ES-I3 (cell line): ENCODE measurements around the gene FAU.

Experiments
- H3K36me3 ChIP-seq: 2 replicates; pipeline ENCODE4 v1.6.1; 2013; ENCODE audit warnings: mild to moderate bottlenecking, low read length, control low read depth, moderate library complexity; ENCODE audit not compliant: insufficient read depth
- H3K4me1 ChIP-seq: 2 replicates; pipeline ENCODE4 v1.6.1; 2013; ENCODE audit warnings: mild to moderate bottlenecking, control low read depth, low read length; ENCODE audit not compliant: insufficient read depth
- H3K9ac ChIP-seq: 2 replicates; pipeline ENCODE4 v1.6.1; 2013; ENCODE audit warnings: low read depth, mild to moderate bottlenecking, low read length, moderate library complexity
- H3K9me3 ChIP-seq: 2 replicates; pipeline ENCODE4 v1.6.1; 2013; ENCODE audit warnings: mild to moderate bottlenecking, low read length, moderate library complexity; ENCODE audit not compliant: control insufficient read depth, insufficient read depth

FAU gene

DNA sequence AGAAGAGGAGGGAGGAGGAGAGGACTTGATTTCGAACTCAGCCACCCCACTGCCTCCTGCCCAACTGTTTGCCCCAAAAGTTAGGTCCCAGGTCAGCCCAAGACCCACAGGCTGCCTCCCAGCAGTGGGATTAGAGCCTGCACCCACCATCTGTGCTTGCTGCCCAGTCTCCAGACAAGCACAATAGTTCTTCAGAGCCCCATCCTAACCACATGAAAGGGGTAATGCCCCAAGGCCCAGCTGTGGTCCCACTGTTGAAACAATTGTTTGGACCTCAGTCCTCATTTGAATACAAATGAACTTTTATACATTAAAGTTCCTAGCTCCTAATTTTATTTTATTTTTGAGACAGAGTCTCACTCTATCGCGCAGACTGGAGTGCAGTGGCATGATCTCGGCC, 31.3 kb downstream of the FAU start:
- Histone ChIP-seq H3K4me1 (no peaks in the 10 kb centered on the region), H3K9me3 (no peaks in the 10 kb centered on the region), H3K36me3 (no peaks in the 10 kb centered on the region), H3K9ac (no peak overlapping the region)

- Histone ChIP-seq H3K9me3 (no peaks in the 10 kb centered on the region), H3K4me1 (no peaks in the 10 kb centered on the region), H3K36me3 (no peaks in the 10 kb centered on the region), H3K9ac (no peak overlapping the region)
Observed at GRCh38 chr11:65089621-65090020, 32.3 kb downstream of the FAU start.

GRCh38 chr11:65087827-65088226, 34.1 kb downstream of the FAU start:
- H3K4me1 ChIP-seq = 0 out of 2 replicates have a peak, but pooled peaks cover 3% of the 10 kb centered on the region

GRCh38 chr11:65087216-65087615, 34.7 kb downstream of the FAU start:
- Histone ChIP-seq H3K9ac (no peak overlapping the region), H3K9me3 (no peaks in the 10 kb centered on the region), H3K4me1 (0 out of 2 replicates have a peak, but pooled peaks cover 5% of the 10 kb centered on the region), H3K36me3 (no peaks in the 10 kb centered on the region)

More at GRCh38 chr11:65087827-65088226, 34.1 kb downstream of the FAU start:
- Histone ChIP-seq H3K9ac (no peak overlapping the region), H3K36me3 (no peaks in the 10 kb centered on the region), H3K9me3 (no peaks in the 10 kb centered on the region)

DNA sequence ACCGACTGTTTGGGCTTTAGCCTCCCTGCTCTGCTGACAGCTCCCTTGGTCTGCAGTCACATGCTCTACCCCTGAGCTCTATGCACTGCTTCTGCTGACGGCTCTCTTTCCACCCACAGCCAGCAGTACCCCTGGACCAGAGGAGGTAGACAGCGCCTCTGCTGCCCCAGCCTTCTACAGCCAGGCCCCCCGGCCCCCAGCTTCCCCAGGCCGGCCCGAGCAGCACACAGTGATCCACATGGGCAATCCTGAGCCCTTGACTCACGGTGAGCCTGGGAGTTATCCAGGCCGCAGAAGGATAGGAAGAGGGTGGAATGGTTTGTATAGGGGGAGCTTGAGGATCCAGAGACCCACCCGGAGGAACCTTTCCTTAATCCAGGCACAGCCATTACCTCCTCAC, 35.1 kb downstream of the FAU start:
- Histone ChIP-seq H3K4me1 (0 out of 2 replicates have a peak, but pooled peaks cover 5% of the 10 kb centered on the region), H3K9me3 (no peaks in the 10 kb centered on the region), H3K36me3 (no peaks in the 10 kb centered on the region), H3K9ac (no peak overlapping the region)

GRCh38 chr11:65085446-65085845, 36.5 kb downstream of the FAU start:
- Histone ChIP-seq H3K4me1 (0 out of 2 replicates have a peak, but pooled peaks cover 5% of the 10 kb centered on the region), H3K9ac (no peak overlapping the region), H3K36me3 (no peaks in the 10 kb centered on the region), H3K9me3 (no peaks in the 10 kb centered on the region)

GRCh38 chr11:65084598-65085375, 37.1 kb downstream of the FAU start:
- H3K36me3 ChIP-seq = no peaks in the 10 kb centered on the region
- H3K4me1 ChIP-seq = 0 out of 2 replicates have a peak, but pooled peaks cover 5% of the 10 kb centered on the region

DNA sequence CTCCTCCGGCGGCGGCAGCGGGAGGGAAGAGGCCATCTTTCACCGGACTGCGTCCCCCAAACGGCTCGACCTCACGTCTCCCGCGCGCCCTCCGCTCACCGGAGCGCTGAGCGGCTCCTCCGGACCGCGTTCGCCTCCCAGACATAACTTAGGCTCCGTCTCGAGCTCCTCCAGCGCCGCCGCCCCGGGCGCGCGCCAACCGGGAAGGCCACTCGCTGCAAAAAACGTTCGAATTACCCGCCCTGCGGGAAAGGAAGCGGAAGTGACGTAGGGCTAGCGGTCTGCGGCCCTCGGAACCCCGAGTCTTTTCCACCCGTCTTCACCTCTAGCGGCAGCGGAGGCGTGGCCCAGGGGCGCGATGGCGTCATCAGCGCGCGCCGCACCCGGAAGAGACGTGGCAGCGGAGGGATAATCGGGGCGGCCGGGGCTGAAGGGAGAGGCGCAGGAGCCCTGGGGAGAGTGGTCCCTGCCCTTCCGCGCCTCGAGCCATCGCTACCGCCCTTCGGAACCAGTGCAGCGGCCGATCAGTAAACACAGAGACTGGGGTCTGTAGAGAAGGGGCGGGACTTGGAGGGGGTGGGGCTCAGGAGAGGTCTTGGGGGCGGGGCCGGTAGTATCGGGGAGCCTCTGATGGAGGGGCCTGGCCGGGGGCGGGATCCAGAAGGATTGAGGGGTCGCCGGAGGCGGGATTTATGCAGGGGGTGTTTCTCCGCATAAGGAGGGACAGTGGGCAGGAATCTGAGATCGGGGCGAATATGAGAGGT, 37.9 kb downstream of the FAU start, which contains the start of the genes CDCA5 and ZFPL1:
CDCA5 (minus strand) TSS at position 207 of the 764 bp plus-strand sequence; CDS start at position 145, 62 bp downstream.
ZFPL1 (plus strand) TSS at position 389 of the 764 bp plus-strand sequence. CDS start 477 bp downstream, outside the sequence.
- Histone ChIP-seq H3K4me1 (0 out of 2 replicates have a peak, but pooled peaks cover 5% of the 10 kb centered on the region), H3K36me3 (0 out of 2 replicates have a peak, but pooled peaks cover 4% of the 10 kb centered on the region), H3K9me3 (no peaks in the 10 kb centered on the region), H3K9ac (peak within 1 kb of the TSS; percentile 70)

More at GRCh38 chr11:65084598-65085375, 37.1 kb downstream of the FAU start:
- peak overlapping the region; percentile 70 for H3K9ac ChIP-seq
- H3K9me3 ChIP-seq = no peaks in the 10 kb centered on the region

- H3K9ac ChIP-seq = peak overlapping the region; percentile 70
- H3K4me1 ChIP-seq = 0 out of 2 replicates have a peak, but pooled peaks cover 5% of the 10 kb centered on the region
- H3K36me3 ChIP-seq = 0 out of 2 replicates have a peak, but pooled peaks cover 4% of the 10 kb centered on the region
- H3K9me3 ChIP-seq = no peaks in the 10 kb centered on the region
Observed at GRCh38 chr11:65083134-65083833, 38.6 kb downstream of the FAU start.

DNA sequence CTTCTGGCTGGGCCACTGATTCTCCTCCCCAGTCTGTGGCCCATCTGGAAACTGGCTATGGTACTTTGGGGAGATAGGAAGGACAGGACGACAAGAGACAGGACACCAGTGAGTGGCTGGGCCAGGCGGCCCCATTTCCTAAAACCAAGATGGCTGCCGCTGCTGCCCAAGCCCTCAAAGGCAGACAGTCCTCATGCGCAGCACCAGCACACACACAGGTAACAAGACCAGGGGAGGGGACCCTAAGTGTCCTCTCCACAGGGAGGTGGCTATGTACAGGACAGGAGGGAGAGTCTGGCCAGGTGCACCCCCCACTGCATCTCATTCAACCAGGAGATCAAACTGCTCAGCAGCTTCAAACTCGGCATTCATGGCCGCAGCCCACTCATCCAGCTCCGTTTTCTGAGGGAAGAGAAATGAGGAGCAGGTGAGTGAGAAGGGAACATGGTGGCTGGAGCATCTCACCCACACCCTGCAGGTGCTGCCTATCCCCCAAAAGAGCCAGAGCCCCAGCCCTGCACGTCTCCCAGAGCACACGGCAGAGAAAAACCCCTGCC, 43.1 kb downstream of the FAU start:
- Histone ChIP-seq H3K4me1 (0 out of 2 replicates have a peak, but pooled peaks cover 5% of the 10 kb centered on the region), H3K36me3 (0 out of 2 replicates have a peak, but pooled peaks cover 4% of the 10 kb centered on the region), H3K9ac (no peak overlapping the region), H3K9me3 (no peaks in the 10 kb centered on the region)

DNA sequence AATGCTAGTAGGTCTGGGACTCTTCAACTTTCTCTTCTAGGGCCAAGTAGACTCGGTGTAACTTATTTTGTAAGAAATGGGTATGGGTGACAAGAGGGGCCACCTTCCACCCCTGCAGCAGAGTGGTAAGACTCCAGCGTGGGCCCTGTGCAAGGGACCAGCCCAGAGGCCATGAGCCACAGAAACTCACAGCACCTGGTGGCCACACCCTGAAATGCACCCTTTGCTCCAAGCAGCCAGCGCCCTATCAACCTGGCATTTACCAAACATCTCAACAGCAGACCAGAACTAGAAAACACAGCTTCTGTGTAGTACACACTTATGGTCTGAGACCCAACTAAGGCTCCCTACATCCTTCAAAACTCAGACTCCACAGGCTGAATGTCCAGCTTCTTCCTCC, 43.8 kb downstream of the FAU start:
- H3K36me3 ChIP-seq = 0 out of 2 replicates have a peak, but pooled peaks cover 4% of the 10 kb centered on the region
- H3K9ac ChIP-seq = no peak overlapping the region
- 0 out of 2 replicates have a peak, but pooled peaks cover 5% of the 10 kb centered on the region for H3K4me1 ChIP-seq
- H3K9me3 ChIP-seq = no peaks in the 10 kb centered on the region

GRCh38 chr11:65077451-65077850, 44.5 kb downstream of the FAU start:
- Histone ChIP-seq H3K36me3 (0 out of 2 replicates have a peak, but pooled peaks cover 4% of the 10 kb centered on the region), H3K9me3 (no peaks in the 10 kb centered on the region), H3K4me1 (no peaks in the 10 kb centered on the region), H3K9ac (no peak overlapping the region)

GRCh38 chr11:65072631-65072966, 49.3 kb downstream of the FAU start:
- Histone ChIP-seq H3K36me3 (no peaks in the 10 kb centered on the region), H3K9me3 (no peaks in the 10 kb centered on the region), H3K4me1 (no peaks in the 10 kb centered on the region), H3K9ac (no peak overlapping the region)
